ENCODE data around the gene AK4.

AK4 gene

DNA sequence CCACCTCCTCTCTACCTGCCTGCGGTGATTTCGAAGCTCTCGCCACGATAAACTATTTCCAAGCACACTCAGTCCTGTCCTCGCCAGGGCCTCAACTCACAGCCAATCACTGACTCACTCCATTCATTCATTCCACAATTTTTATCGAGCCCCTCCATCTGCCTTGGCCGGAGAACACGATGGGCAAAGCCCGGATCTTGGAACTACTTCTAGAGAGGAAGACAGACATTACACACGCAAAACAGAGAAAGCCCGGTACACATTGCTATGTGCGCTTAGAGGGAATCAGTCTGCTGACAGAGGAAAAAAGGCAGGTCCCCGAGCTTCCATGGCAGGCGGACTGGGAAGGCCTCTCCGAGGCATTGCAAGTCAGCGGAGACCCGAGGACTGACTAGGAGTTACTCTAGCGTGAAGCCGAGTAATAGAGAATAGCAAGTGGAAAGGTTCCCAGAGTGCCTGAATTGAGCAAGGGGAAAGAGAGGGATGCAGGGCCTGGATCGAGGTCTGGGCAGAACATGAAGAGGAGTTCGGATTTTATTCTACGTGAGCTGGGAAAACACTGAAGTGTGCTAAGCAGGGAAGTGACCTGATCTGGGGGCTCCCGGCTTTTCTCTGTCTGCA is 107.1 kb downstream of the AK4 start:
- DNase-seq: no peak

DNA sequence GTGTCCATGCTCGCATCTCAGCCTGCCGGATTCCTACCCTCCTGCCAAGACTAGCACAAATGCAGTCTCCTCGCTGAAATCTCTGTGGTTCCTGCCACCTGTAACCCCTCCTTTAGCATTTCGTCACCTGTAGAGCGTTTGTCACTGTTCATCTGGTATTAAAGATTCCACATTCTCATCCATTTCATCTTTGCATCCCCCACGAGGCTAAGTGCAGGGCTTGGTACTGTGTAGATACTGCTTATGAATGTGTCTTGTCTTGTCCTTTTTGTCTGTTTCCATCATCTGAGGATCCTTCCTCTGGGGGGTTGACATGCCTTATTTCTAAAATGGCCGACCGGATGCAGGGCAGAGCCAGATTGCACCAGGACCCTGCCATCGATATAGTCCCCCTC is 107.7 kb downstream of the AK4 start:
- no peak for DNase-seq

DNA sequence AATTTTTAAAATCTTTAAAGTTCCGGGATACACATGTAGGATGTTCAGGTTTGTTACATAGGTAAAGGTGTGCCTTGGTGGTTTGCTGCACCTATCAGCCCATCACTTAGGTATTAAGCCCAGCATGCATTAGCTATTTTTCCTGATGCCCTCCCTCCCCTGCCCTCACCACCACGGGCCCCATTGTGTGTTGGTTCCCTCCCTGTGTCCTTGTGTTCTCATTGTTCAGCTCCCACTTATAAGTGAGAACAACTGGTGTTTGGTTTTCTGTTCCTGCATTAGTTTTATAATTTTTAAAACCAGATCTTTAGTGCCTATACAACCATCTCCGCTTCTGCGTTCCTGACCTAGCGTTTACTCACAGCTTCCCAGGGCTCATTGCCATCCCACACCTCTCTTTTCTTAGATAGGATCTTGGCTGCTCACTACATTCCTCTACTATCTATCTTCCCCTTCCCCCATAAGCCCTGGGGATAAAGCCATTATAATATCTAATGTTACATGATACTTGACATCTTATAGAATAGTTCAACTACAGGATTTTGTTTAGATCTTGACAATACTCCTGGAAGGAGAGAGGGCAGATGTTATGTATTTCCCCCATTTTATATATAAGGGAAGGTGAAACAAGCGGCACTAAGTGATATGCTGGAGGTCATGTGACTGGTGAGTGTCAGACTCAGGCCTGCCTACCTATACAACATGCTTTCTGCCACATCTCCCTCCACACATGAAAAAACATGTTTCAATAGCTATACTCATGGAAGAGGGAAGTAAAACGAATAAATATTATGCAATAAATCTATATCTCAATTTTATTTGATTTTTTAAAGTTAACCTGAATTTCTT is 109.1 kb downstream of the AK4 start:
- no peak for DNase-seq

DNA sequence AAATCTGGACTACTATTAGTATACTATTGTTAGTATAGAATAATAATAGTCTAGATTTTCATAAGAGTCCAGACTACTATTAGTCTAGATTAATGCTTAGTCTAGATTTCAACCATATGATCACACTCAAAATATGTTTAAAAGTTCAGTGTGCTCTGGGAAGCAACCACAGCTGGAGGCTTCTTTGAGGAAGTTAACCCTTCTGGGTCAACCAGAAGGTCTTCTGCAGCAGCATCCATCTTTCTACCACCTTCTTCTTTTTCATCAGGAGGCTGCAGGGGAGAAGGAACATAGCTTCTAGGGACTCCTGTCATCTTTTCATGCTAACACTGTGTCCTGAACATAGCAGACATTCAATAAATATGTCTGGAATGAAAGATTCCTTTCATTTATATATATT is 110.1 kb downstream of the AK4 start:
- no peak for DNase-seq

DNA sequence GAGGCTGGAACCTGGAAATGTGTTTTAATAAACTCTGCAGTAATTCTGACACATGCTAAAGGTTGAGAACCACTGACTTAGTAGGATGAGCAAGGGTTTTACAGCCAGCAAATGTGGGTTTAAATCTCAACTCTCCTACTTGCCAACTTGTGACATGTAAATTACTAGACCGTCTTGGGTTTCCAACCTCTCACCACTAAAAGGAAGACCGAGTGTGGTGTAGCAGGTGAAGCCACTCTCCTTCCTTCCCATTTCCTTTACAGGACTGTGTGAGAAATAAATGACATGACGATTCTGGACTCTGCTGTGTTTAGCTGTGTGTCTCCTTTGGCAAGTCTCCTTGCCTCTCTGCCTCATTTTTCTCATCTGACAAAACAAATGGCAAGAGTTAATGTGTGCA is 111.8 kb downstream of the AK4 start:
- no peak for DNase-seq

DNA sequence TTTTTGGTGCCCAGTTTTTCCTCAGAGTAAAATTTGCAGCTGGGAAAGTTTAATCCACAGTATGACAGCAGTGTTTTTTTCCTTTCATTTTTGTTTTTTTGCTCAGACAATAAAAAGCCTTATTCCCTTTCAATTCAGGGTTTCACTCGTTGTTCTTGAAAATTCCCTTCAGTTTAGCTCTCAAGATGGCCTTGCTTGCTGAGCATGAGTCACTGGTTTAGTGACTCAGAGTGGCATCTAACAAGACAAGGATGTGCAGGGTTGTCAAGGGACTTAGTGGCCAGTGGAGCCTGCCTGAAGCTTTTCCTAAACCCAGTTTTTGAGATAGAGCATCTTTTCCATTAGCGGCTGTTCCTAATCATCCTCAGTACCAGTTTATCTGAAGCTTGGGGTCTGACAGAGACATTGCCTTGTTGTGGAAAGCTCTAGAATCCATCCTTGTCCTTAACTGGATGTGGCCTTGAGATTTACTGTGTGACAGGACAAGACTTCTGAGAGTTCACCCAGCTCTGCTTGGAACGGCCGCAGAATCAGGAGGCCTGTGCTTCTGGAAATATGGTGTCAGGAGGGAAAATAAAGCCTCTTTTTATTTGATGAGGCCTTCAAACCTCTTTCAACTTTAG is 113.0 kb downstream of the AK4 start:
- DNase-seq: peak in 1 of 2 experiments; percentile 9

DNA sequence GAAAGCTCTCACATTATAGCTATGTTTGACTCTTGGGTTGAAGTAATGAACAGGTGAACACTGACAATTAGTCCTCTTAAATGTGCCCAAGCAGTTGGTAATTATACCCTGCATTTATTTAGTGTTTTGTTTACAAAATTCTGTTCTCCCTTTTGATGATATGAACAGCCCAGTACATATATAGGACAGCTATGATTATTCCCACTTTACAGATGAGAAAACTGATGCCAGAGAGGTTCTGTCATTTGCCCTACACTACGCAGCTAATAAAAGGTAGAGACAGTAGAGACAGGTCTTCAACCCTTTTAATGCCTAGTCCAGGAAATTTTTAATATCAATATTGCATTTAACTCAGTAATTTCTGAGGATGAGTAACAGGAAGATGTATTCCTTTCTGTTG is 115.3 kb downstream of the AK4 start:
- no peak for DNase-seq

DNA sequence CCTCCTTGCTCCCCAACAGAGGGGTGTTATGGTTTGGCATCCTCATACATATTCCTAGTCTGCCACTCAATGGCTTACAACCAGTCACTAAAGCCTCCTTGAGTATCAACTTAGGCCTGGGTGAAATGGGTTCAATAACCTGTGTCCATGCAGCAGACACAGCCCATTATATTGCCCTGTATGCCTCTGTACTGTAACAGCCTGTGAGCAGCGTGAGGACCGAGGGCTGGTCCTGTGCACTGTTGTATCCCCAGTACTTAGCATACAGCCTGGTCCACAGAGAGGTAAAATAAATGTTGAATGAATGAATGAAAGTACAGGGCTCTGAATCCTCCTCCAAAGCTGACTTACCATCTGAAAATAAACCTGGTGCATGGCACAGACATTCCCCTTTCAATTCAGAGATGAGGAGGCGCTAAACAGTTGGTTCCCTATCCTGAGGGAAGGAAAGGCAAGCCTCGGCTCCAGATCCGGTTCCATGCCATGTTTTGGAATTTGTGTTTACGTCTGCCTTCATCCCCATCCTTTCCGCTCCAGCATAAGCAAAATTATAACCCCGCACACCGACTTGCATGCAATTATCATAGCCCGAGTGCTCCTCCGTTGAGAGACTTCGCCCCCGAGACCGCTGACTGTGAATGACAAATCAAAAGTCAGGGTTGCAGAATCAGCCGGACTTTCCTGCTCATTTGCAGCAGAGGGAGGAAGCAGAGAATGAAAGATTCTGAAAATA is 116.4 kb downstream of the AK4 start:
- peak in 1 of 2 experiments; percentile 9 for DNase-seq

DNA sequence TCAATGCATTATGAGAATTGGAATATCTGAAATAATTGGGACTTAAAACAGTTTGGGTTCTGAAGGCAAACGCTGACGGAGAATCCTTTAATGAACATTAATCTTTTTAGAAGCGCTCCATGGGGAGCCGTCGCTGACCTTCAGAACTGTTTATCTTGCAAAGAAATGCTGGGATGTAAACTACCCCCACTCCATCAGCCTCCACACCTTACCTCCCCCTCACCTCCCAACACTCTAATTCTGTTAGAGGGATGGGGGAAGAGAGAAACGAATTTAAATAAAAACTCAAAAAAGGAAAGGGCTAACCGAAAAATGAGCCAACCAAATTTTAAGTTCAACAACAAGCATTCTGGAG is 117.3 kb downstream of the AK4 start:
- DNase-seq: no peak

DNA sequence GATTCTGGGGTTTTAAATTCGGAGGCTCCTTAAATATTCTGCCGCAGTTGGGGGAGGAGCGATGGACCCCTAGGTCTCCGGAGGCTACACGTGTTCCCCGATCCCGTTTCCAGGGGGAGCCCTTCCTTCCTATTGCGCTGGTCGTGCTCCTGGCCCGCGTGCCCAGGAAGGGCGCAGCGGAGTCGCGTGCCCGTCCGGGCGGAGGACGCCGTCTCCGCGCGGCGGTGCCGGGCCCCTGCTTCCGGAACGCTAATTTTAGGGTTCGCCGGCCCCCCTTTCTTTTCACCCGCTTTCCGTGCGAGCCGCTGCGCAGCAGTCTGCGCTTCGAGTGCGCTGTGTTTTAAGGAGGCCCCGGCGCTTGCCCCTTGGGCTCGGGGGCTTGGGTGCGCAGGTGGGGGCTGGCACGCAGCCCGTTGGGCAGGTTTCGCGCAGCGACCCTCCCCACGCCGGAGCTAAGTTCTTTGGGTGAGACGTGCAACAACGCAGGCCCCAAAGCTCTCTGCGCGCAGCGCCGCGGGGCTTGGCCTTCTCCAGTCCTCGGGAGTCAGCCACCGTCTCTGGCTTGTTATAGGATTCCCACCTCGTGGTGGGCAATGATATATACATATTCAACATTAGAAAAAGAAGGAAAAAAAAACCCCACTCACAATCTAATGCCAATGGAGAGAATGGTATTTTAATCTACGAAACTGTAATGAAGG is 117.8 kb downstream of the AK4 start:
- peak; percentile 7 to 19 for DNase-seq

DNA sequence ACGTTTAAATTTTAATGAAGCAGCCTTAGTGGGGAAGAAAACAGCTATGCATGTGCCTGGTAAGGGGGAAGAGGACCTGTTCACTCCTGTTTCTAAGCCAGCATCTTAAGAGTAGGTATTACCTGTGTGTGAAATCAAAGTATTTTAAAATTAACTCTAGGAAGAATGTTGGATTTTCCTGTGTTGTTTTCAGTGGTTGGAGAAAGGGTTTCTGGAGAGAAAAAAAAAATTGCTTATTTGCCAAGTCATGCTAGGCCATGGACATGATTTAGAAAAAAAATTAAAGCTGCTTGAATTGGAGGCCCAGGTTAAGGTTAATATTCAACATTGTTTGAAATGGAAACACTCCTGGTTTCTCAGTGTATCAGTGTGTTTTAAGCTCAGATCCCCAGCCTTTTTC is 118.5 kb downstream of the AK4 start:
- no peak for DNase-seq

DNA sequence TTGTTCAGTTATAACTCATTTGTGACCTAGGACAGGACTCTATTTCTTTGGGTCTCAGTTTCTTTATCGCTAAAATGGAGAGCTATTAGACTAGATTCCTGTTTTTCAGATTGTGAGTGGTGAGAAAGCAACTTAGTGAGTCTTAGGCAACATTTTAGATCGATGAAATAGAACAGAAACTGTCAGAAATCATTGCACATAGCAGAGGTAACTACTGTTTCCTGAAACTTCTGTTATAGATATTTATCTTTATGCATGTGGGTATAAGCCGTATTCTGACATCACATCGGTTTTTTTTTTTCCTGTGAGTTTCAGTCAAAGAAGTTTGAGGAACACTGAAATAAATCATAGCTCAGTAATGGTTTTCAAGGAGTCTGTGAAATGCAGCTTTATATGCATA is 119.3 kb downstream of the AK4 start:
- no peak for DNase-seq

DNA sequence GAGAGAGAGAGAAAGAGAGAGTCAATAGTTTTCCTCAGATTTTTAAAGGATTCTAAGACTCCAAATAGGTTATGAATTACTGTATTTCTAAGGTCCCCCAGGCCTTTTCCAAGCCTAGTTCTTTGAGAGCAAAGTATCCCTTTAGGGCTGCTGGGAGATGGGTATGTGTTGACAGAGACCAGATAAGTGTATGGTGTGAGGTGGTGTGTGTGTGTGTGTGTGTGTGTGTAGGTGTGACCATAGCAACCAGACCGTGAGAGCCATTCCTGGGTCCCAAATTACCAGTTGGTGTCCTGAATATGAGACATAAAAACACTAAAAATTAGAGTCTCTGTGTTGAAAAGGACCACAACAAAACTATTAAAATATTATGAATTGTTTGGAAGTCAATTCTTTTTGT is 119.7 kb downstream of the AK4 start:
- DNase-seq: no peak

DNA sequence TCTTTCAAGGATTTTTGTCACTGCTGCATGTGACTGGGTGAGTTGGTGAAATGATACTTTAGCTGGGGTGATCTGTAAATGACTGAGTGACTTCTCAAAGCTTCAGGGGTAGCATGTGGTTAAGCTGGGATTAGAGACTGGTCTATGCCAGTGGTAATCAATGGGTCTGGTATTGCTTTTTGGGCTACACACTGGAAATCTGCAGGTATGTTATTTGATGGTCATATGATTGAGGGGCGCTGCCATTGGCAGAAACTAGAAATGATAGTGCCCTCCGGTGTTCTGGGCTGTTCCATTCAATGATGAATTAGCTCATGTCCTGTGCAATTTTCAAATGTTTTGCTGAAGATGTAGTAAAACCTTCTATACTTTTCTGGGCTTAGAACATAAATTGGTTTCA is 121.6 kb downstream of the AK4 start:
- DNase-seq: no peak

DNA sequence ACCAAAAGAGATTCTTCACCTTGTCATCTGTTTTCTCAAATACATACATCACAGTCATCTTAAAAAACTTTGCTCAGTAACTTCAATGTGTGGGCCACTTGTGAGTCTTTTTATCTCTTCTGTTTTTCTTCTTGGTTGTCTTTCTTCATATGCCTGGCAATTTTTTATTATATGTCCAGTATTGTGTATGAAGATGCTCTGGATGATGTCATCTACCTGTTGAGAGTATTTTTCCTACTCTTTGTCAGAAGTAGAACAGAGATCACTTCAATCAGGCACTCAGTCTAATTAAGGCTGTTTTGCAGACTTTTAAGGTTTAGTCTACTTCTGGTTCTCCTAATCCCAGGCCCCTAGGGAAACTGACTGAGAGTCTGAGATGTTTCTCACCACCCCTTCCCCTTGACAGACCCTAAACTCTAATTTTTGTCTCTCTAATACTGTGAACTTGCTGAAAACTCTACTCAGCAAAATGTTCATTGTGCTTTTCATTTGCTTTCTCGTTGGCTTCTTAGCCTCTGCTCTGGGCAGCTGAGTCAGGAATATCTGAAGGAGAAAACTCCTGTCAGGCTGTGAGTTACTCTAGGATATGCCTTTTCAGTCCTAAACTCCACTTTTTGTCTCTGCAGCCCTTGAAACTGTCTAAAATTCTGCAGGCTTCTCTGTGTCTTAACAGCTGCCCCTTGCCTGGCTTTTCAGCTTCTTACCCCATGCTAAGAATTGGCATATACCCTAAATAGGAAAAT is 128.4 kb downstream of the AK4 start:
- DNase-seq: no peak

DNA sequence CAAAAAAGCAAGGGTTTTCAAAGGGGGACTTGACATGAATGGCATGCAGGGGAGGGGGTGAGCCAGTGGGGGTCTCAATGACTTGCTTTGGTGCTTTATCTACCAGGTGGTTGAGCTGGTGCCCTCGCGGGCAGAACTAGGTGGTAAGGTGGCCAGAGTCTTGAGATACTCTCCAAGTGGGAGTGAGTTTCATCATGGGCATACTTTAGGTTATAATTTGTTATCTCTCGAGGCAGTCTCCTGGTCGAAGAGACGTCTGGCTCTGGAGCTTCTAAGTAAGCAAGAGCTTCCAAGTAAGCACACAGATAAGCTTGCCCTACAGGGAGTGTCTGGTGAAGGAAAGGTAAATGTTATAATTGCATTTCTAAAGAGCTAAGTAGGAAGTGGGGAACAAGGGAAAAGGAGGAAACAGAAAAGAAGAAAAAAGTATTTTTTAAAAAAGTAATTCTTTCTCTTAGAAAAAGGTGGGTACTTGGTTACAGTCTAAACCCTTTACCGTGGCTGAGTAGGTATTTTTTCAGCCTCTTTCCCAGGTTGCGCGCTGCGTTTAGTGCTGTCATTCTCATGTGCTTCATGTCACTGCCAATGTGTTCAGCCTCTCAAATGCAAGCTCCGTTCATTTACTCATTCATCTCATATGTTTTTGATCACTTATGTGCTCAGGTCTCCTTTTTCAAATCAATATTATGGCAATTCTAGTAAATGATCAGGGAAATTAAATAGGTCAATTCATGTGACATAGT is 129.8 kb downstream of the AK4 start:
- no peak for DNase-seq

DNA sequence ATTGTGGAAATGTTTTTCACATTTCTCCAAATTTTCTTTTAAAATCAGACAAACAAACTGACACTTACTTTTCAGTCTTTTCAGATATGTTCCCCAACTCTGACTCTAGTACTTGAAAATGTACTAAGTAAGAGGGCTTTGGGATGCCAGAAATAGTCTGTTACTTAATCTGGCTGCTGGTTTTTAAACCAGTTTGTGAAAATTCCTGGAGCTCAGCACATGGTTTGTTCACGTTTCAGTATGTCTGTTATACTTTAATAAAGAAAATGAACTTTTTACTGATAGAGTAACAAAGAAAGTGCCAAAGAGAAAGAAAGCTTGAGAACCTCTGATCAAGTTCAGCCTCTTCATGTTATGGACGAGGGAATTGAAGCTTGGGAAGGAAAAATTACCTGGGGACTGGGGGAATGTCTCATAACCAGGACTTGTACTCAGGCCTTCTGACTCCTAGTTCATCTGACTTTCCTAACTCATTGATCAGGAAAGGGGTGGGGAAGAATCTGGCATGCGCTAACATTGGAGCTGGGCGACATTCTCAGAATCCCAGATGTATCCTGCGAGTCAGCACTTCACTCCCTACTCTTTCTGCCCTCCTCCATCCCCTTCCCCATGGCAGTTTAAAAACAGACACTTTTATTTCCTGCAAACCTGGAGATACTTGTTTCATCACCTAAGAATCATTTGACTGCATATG is 130.5 kb downstream of the AK4 start:
- no peak for DNase-seq

DNA sequence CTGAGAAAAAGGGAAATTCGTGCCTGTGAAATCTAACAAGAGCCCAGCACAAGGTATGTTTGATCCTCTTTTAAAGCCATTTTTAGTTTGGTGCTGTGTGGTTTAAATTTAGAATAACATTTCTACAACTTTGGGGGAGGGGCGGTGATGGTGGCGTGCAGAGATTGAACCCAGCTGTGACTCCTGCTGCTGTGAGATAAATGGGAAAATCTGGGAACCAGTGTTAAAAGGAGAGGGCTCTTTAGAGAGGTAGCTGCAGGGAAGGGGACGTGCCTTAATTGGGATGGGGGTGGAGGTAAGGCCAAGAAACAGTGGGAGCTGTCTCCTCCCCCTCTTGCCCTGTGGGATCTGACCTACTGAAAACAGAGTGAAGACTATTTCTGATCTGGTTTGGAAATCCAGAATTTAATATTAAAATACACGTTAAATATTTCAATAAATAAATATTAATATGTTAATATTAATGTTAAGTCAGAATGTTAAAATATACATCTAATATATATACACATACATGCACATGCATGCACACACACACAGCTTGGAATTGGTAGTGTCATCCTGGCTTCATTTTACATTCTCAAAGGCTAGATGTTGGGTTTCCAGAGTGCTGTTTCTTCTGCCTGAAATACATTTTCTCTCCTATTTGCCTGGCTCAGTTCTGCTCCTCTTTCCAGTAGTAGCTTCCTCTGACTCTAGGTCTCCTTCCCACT is 131.2 kb downstream of the AK4 start:
- no peak for DNase-seq
